HG03439 (cell line): ENCODE measurements around the gene CYP4Z1.
"Not testable (repeated sequence)": the region's sequence is repeated elsewhere in the genome, so short reads cannot be mapped to it uniquely, and the experiment has no call there.

Experiments used
- ATAC-seq: cut with Tn5 transposase; IDR thresholded peaks from one replicate; pipeline ENCODE4 v1.9.1; 2021; ENCODE audit warnings: mild to moderate bottlenecking, moderate library complexity; ENCODE audit not compliant: unreplicated experiment

Gene CYP4Z1

GRCh38 chr1:47067097-47067594 is at the start of gene CYP4Z1:
Gene CYP4Z1, plus strand, starts transcription at chr1:47067231. Its CDS starts 260 bp downstream, at chr1:47067491.
- ATAC-seq = no peak

GRCh38 chr1:47021070-47021469 is 46.0 kb upstream of the CYP4Z1 start:
- ATAC-seq = no peak

GRCh38 chr1:47023268-47024140 is 43.5 kb upstream of the CYP4Z1 start, which contains the start of gene CYP4X1:
Gene CYP4X1, plus strand, starts transcription at chr1:47023669. Its CDS starts 149 bp downstream, at chr1:47023818.
- no peak for ATAC-seq

GRCh38 chr1:47024141-47024801 is 42.8 kb upstream of the CYP4Z1 start:
- no peak for ATAC-seq

- ATAC-seq = no peak
These were observed 36.7 kb upstream of the CYP4Z1 start for GRCh38 chr1:47030170-47030805.

GRCh38 chr1:47031059-47031458 is 36.0 kb upstream of the CYP4Z1 start:
- no peak for ATAC-seq

- ATAC-seq = no peak
These were observed 35.4 kb upstream of the CYP4Z1 start for GRCh38 chr1:47031585-47031984.

- no peak for ATAC-seq
These were observed 30.3 kb upstream of the CYP4Z1 start for GRCh38 chr1:47036764-47037163.

GRCh38 chr1:47059376-47059775 is 7.7 kb upstream of the CYP4Z1 start:
- ATAC-seq = no peak

GRCh38 chr1:47069080-47069479 is 2.0 kb downstream of the CYP4Z1 start:
- not testable (repeated sequence) for ATAC-seq

- not testable (repeated sequence) for ATAC-seq
These were observed 2.5 kb downstream of the CYP4Z1 start for GRCh38 chr1:47069509-47069908.

- ATAC-seq = not testable (repeated sequence)
These were observed 22.3 kb downstream of the CYP4Z1 start for GRCh38 chr1:47089356-47089755.

GRCh38 chr1:47091476-47091875 is 24.4 kb downstream of the CYP4Z1 start:
- not testable (repeated sequence) for ATAC-seq

GRCh38 chr1:47104816-47105215 is 37.8 kb downstream of the CYP4Z1 start:
- no peak for ATAC-seq

GRCh38 chr1:47106792-47107191 is 39.8 kb downstream of the CYP4Z1 start:
- no peak for ATAC-seq

GRCh38 chr1:47107851-47108574 is 41.0 kb downstream of the CYP4Z1 start:
- not testable (repeated sequence) for ATAC-seq

GRCh38 chr1:47109482-47109881 is 42.5 kb downstream of the CYP4Z1 start:
- ATAC-seq = not testable (repeated sequence)

GRCh38 chr1:47113178-47113577 is 46.1 kb downstream of the CYP4Z1 start:
- ATAC-seq = no peak

GRCh38 chr1:47121039-47121438 is 54.0 kb downstream of the CYP4Z1 start:
- ATAC-seq = not testable (repeated sequence)

- not testable (repeated sequence) for ATAC-seq
These were observed 57.8 kb downstream of the CYP4Z1 start for GRCh38 chr1:47124834-47125233.

- ATAC-seq = not testable (repeated sequence)
These were observed 60.0 kb downstream of the CYP4Z1 start for GRCh38 chr1:47126997-47127396.
